ENCODE measurements around the gene SLC16A12.
"Not testable (repeated sequence)": the region's sequence is repeated elsewhere in the genome, so short reads cannot be mapped to it uniquely, and the experiment has no call there.

DNA sequence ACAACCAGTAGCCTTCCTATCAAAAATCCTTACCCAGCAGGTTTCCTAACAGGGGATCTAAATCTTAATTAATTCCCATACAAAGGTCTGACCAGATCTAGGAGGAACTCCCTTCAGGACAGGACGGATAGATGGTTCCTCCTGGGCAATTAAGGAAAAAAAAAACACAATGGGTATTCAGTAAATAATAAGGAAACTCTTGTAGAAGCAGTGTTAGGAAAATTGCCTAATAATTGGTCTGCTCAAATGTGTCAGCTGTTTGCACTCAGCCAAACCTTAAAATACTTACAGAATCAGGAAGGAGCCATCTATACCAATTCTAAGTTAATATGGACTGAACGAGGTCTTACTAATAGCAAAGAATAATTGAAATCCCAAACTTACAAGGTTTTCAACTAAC is 124.3 kb downstream of the SLC16A12 start:
- TF ChIP-seq, protein P1, sequence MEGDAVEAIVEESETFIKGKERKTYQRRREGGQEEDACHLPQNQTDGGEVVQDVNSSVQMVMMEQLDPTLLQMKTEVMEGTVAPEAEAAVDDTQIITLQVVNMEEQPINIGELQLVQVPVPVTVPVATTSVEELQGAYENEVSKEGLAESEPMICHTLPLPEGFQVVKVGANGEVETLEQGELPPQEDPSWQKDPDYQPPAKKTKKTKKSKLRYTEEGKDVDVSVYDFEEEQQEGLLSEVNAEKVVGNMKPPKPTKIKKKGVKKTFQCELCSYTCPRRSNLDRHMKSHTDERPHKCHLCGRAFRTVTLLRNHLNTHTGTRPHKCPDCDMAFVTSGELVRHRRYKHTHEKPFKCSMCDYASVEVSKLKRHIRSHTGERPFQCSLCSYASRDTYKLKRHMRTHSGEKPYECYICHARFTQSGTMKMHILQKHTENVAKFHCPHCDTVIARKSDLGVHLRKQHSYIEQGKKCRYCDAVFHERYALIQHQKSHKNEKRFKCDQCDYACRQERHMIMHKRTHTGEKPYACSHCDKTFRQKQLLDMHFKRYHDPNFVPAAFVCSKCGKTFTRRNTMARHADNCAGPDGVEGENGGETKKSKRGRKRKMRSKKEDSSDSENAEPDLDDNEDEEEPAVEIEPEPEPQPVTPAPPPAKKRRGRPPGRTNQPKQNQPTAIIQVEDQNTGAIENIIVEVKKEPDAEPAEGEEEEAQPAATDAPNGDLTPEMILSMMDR (IDR thresholded peaks at IDR 0.05) = not testable (repeated sequence)
- TF ChIP-seq POLR2A (IDR thresholded peaks at IDR 0.05) = not testable (repeated sequence)
